OCI-LY1 (cell line): ENCODE measurements around the gene DRD4.

Source experiments
- EZH2 ChIP-seq: fragments of 200-600 bp; sonication (generic), shearing (Covaris generic); IDR thresholded peaks from 2 replicates; pipeline ENCODE4 v1.8.0; 2017; ENCODE audit warnings: borderline replicate concordance, mixed run types, mild to moderate bottlenecking, antibody characterized with exemption, low read length, moderate library complexity, mixed read lengths
- TF ChIP-seq, protein P1 (sequence below): fragments of 200-600 bp; sonication (generic), shearing (Covaris generic); IDR thresholded peaks from 2 replicates; pipeline ENCODE4 v1.5.1; 2017; ENCODE audit warnings: mild to moderate bottlenecking, antibody characterized with exemption, low read length, moderate library complexity, mixed read lengths

DNA sequence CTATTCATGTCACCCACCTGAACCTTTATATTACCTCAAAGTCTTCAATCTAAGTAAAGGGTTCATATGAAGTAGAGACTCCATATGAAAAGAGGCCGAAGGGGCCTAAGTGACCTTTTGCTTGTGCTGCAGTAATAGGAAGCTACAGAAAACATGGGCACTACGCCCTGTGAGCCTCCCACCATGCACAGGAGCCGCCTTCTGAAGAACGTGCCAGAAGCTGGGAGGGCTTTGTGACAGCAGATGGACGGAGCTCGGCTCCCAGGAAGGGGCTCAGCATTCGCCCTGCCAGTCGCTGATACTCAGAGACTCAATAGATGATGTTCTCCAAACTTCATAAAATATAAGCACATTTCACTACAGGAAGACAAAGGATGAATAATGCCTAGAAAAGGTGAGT lies 36.8 kb downstream of the DRD4 start:
- TF ChIP-seq, protein P1, sequence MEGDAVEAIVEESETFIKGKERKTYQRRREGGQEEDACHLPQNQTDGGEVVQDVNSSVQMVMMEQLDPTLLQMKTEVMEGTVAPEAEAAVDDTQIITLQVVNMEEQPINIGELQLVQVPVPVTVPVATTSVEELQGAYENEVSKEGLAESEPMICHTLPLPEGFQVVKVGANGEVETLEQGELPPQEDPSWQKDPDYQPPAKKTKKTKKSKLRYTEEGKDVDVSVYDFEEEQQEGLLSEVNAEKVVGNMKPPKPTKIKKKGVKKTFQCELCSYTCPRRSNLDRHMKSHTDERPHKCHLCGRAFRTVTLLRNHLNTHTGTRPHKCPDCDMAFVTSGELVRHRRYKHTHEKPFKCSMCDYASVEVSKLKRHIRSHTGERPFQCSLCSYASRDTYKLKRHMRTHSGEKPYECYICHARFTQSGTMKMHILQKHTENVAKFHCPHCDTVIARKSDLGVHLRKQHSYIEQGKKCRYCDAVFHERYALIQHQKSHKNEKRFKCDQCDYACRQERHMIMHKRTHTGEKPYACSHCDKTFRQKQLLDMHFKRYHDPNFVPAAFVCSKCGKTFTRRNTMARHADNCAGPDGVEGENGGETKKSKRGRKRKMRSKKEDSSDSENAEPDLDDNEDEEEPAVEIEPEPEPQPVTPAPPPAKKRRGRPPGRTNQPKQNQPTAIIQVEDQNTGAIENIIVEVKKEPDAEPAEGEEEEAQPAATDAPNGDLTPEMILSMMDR = no peak
- TF ChIP-seq EZH2 = no peak
